Neural crest cell (in vitro differentiated cells): Measurements from ENCODE around the gene SEMA4C. TPM values are rescaled to one million over a fixed set of nuclear protein-coding genes. Genes with fewer than 3 reads are reported as not detected.

Experiments
- DNase-seq: peaks from one replicate; pipeline ENCODE4 v3.0.0; 2021; ENCODE audit warnings: low read depth, mixed read lengths, low spot score
- H3K27ac Mint-ChIP-seq: one replicate; pipeline ENCODE4 v1.8.0; 2021; ENCODE audit warnings: mild to moderate bottlenecking, mixed read lengths; ENCODE audit not compliant: unreplicated experiment
- H3K27me3 Mint-ChIP-seq: 2 replicates; pipeline ENCODE4 v1.8.0; 2021; ENCODE audit warnings: low read depth, mild to moderate bottlenecking, mixed read lengths
- H3K36me3 Mint-ChIP-seq: 2 replicates; pipeline ENCODE4 v1.8.0; 2021; ENCODE audit warnings: low read depth, mild to moderate bottlenecking, mixed read lengths
- H3K4me1 Mint-ChIP-seq: 2 replicates; pipeline ENCODE4 v1.8.0; 2021; ENCODE audit warnings: mixed read lengths
- H3K4me3 Mint-ChIP-seq: one replicate; pipeline ENCODE4 v1.8.0; 2021; ENCODE audit warnings: mild to moderate bottlenecking, mixed read lengths
- H3K9me3 Mint-ChIP-seq: 2 replicates; pipeline ENCODE4 v1.8.0; 2021; ENCODE audit warnings: mixed read lengths
- CTCF ChIP-seq: fragments of 200-600 bp; sonication (generic); conservative IDR thresholded peaks from 2 replicates; pipeline ENCODE4 v1.5.0; 2021; ENCODE audit warnings: antibody characterized with exemption, mild to moderate bottlenecking
- long read RNA-seq: library from polyadenylated mRNA; unstranded; transcript quantifications from one replicate; pipeline ENCODE4 v2.0.0, GENCODE V29; 2020
- total RNA-seq: library from RNA; stranded (reverse); gene quantifications from 2 replicates; pipeline ENCODE4 v1.2.1, GENCODE V29; 2021

SEMA4C gene
- 102 and 103 TPM in 2 replicates for total RNA-seq
- long read RNA-seq, partial matches to known transcripts, result 1 of 1 reads
- long read RNA-seq, other reads (novel, unspliced or antisense), result 0 of 1 reads

GRCh38 chr2:96869822-96870625 lies at the start of gene SEMA4C:
TSS of gene SEMA4C (minus strand) at chr2:96870080. CDS start at chr2:96867886, 2,194 bp downstream.
- no peaks in the 10 kb centered on the region for H3K9me3 Mint-ChIP-seq
- H3K4me3 Mint-ChIP-seq, result peak within 1 kb of the TSS; percentile 93
- no peaks in the 10 kb centered on the region for H3K36me3 Mint-ChIP-seq
- H3K4me1 Mint-ChIP-seq, result peaks cover 49% of the 10 kb centered on the region
- peak within 1 kb of the TSS; percentile 19 for H3K27ac Mint-ChIP-seq
- no peak for TF ChIP-seq CTCF
- peak; percentile 45 for DNase-seq
- H3K27me3 Mint-ChIP-seq, result no peaks in the 10 kb centered on the region

GRCh38 chr2:96918754-96919550 lies 49.1 kb upstream of the SEMA4C start:
- no peaks in the 10 kb centered on the region for H3K36me3 Mint-ChIP-seq
- H3K27ac Mint-ChIP-seq, result no peak overlapping the region

GRCh38 chr2:96918092-96918753 lies 48.3 kb upstream of the SEMA4C start:
- no peak overlapping the region for H3K27ac Mint-ChIP-seq
- no peak for DNase-seq
- H3K4me3 Mint-ChIP-seq, result no peak overlapping the region
- no peaks in the 10 kb centered on the region for H3K27me3 Mint-ChIP-seq
- H3K36me3 Mint-ChIP-seq, result no peaks in the 10 kb centered on the region
- no peaks in the 10 kb centered on the region for H3K9me3 Mint-ChIP-seq
- peaks cover 24% of the 10 kb centered on the region for H3K4me1 Mint-ChIP-seq
- TF ChIP-seq CTCF, result no peak

More at GRCh38 chr2:96918754-96919550, 49.1 kb upstream of the SEMA4C start:
- Mint-ChIP-seq H3K4me1 (peaks cover 20% of the 10 kb centered on the region), H3K9me3 (no peaks in the 10 kb centered on the region), H3K4me3 (no peak overlapping the region), H3K27me3 (no peaks in the 10 kb centered on the region)
- no peak for DNase-seq
- TF ChIP-seq CTCF, result no peak

- Mint-ChIP-seq H3K27ac (no peak overlapping the region), H3K4me3 (no peak overlapping the region), H3K36me3 (no peaks in the 10 kb centered on the region), H3K4me1 (peaks cover 34% of the 10 kb centered on the region), H3K9me3 (no peaks in the 10 kb centered on the region), H3K27me3 (no peaks in the 10 kb centered on the region)
- no peak for DNase-seq
- no peak for TF ChIP-seq CTCF
These were observed 47.0 kb upstream of the SEMA4C start for GRCh38 chr2:96916646-96917543.
